Colon (tissue), 2 donors: ENCODE measurements around the gene COA7.
"Not testable (repeated sequence)": the region's sequence is repeated elsewhere in the genome, so short reads cannot be mapped to it uniquely, and the experiment has no call there.

ENCODE experiments used
- FAIRE-seq: peaks from 2 replicates; lab custom pipeline; 2012; peaks lifted over from hg19 to GRCh38; lab: Jason Lieb, UNC
- donor health status: control.
- donor health status: control.

The COA7 gene

GRCh38 chr1:52697795-52698674, at the start of gene COA7:
TSS of gene COA7 (minus strand) at chr1:52698347. CDS start at chr1:52698326, 21 bp downstream.
- FAIRE-seq: no peak

GRCh38 chr1:52747450-52747849, 49.3 kb upstream of the COA7 start:
- no peak for FAIRE-seq

- FAIRE-seq: no peak
Measured at GRCh38 chr1:52746189-52746588, 48.0 kb upstream of the COA7 start.

- FAIRE-seq: no peak
Measured at GRCh38 chr1:52741259-52741658, 43.1 kb upstream of the COA7 start.

GRCh38 chr1:52739699-52740467, 41.7 kb upstream of the COA7 start:
- FAIRE-seq: no peak

GRCh38 chr1:52738893-52739292, 40.7 kb upstream of the COA7 start:
- no peak for FAIRE-seq

GRCh38 chr1:52738148-52738547, 40.0 kb upstream of the COA7 start:
- no peak for FAIRE-seq

- FAIRE-seq: not testable (repeated sequence)
Measured at GRCh38 chr1:52735371-52735770, 37.2 kb upstream of the COA7 start.

GRCh38 chr1:52733368-52733767, 35.2 kb upstream of the COA7 start:
- no peak for FAIRE-seq

GRCh38 chr1:52727956-52728656, 30.0 kb upstream of the COA7 start:
- FAIRE-seq: no peak

GRCh38 chr1:52727114-52727586, 29.0 kb upstream of the COA7 start:
- no peak for FAIRE-seq

GRCh38 chr1:52726265-52727113, 28.3 kb upstream of the COA7 start, which contains the start of gene ZYG11B:
TSS of gene ZYG11B (plus strand) at chr1:52726453. CDS start at chr1:52726654, 201 bp downstream.
- no peak for FAIRE-seq

- FAIRE-seq: no peak
Measured at GRCh38 chr1:52725903-52726264, 27.7 kb upstream of the COA7 start.

GRCh38 chr1:52723260-52723659, 25.1 kb upstream of the COA7 start:
- no peak for FAIRE-seq

GRCh38 chr1:52715296-52715695, 17.1 kb upstream of the COA7 start:
- FAIRE-seq: not testable (repeated sequence)

GRCh38 chr1:52713590-52713989, 15.4 kb upstream of the COA7 start:
- no peak for FAIRE-seq

- FAIRE-seq: no peak
Measured at GRCh38 chr1:52709016-52709415, 10.9 kb upstream of the COA7 start.

- no peak for FAIRE-seq
Measured at GRCh38 chr1:52707927-52708655, 9.9 kb upstream of the COA7 start.

- FAIRE-seq: no peak
Measured at GRCh38 chr1:52706941-52707926, 9.1 kb upstream of the COA7 start.
